K562 (cell line): ENCODE data around the gene PACC1. TPM values are rescaled to one million over a fixed set of nuclear protein-coding genes. Genes with fewer than 3 reads are reported as not detected.

Experiments
- ATAC-seq: fragments of 200-7000 bp; cut with Tn5 transposase; 3 replicates; pipeline ENCODE4 v1.9.1; 2020; ENCODE audit warnings: moderate library complexity
- BruUV-seq: library from RNA; stranded (reverse); fragments of 400-500 nt; replicated peaks from 2 replicates; lab custom pipeline; 2021; lab: Mats Ljungman, UMichigan
- CTCF ChIA-PET: fragments of 300-600 bp; formaldehyde crosslinking; extraction: SDS; loops from one replicate; lab custom pipeline; 2021; ENCODE audit warnings: low intra/inter-chr PET ratio; lab: Yijun Ruan, JAX
- POLR2A ChIA-PET: fragments of 300-600, 350-650 bp; sonication (Branson Sonifier 250); formaldehyde crosslinking; extraction: SDS; loops from one replicate; lab custom pipeline; 2021; ENCODE audit warnings: antibody characterized with exemption, inconsistent platforms; lab: Yijun Ruan, JAX
- DNase-seq, 4 experiments: peaks; one replicate each; pipeline versions ENCODE4 v3.0.0 to v3.0.0-alpha.2; 2011 to 2018; ENCODE audit warnings: low spot score in 3 of 4, mixed read lengths in 3 of 4; ENCODE audit errors: extremely low read depth in 1 of 4
- FAIRE-seq: peaks from 2 replicates; lab custom pipeline; 2011; peaks lifted over from hg19 to GRCh38; lab: Jason Lieb, UNC
- H2AFZ ChIP-seq: 2 replicates; pipeline ENCODE4 v1.6.0; 2011; ENCODE audit warnings: low read depth, low read length, control low read depth, inconsistent platforms
- H3K27ac ChIP-seq: fragments of 200-600 bp; 3 replicates; pipeline ENCODE4 v1.8.0; 2011; ENCODE audit warnings: low read depth, mild to moderate bottlenecking, control low read depth, inconsistent platforms, low read length, moderate library complexity, mixed read lengths; ENCODE audit errors: extremely low read depth
- H3K27me3 ChIP-seq, 2 experiments: fragments of 300-600 bp in 1 of 2; 2 replicates in 1 of 2; 3 replicates in 1 of 2; pipeline versions ENCODE4 v1.6.0 to v1.8.0; 2011; ENCODE audit warnings: inconsistent platforms in 2 of 2, low read length in 2 of 2, mild to moderate bottlenecking in 1 of 2, mixed read lengths in 1 of 2, moderate library complexity in 1 of 2; ENCODE audit not compliant: control insufficient read depth in 2 of 2, insufficient read depth in 2 of 2
- H3K36me3 ChIP-seq: fragments of 300-600 bp; 3 replicates; pipeline ENCODE4 v1.8.0; 2011; ENCODE audit warnings: mild to moderate bottlenecking, low read length, inconsistent platforms; ENCODE audit not compliant: control insufficient read depth, insufficient read depth
- H3K4me1 ChIP-seq, 2 experiments: fragments of 200-600 bp in 1 of 2; replicated peaks in 1 of 2; 2 replicates in 1 of 2; 3 replicates in 1 of 2; pipeline versions ENCODE4 v1.5.1 to v1.8.0; 2011; ENCODE audit warnings: inconsistent platforms in 2 of 2, low read length in 2 of 2, mild to moderate bottlenecking in 1 of 2, mixed read lengths in 1 of 2, moderate library complexity in 1 of 2; ENCODE audit not compliant: control insufficient read depth in 2 of 2, insufficient read depth in 2 of 2
- H3K4me2 ChIP-seq: 2 replicates; pipeline ENCODE4 v1.6.1; 2011; ENCODE audit warnings: low read length, control low read depth, inconsistent platforms, mixed read lengths; ENCODE audit not compliant: insufficient read depth
- H3K4me3 ChIP-seq: fragments of 200-600 bp; sonication (generic), shearing (Covaris generic); 2 replicates; pipeline ENCODE4 v1.5.1; 2016; ENCODE audit warnings: control low read depth, inconsistent platforms
- H3K79me2 ChIP-seq: fragments of 200-600 bp; 3 replicates; pipeline ENCODE4 v1.8.0; 2011; ENCODE audit warnings: low read length, inconsistent platforms; ENCODE audit not compliant: control insufficient read depth, insufficient read depth
- H3K9ac ChIP-seq, 2 experiments: 2 replicates each; pipeline versions ENCODE4 v1.6.0 to v1.6.1; 2011; ENCODE audit warnings: low read depth in 2 of 2, low read length in 2 of 2, control low read depth in 1 of 2, inconsistent platforms in 1 of 2, mild to moderate bottlenecking in 1 of 2, mixed read lengths in 1 of 2; ENCODE audit not compliant: insufficient read depth in 1 of 2
- H3K9me1 ChIP-seq: one replicate; pipeline ENCODE4 v1.6.0; 2011; ENCODE audit warnings: inconsistent platforms, mild to moderate bottlenecking, low read length, moderate library complexity; ENCODE audit not compliant: control insufficient read depth, insufficient read depth
- H3K9me3 ChIP-seq: replicated peaks from 2 replicates; pipeline ENCODE4 v1.5.1; 2011; ENCODE audit warnings: low read depth, low read length, inconsistent platforms; ENCODE audit not compliant: control insufficient read depth, insufficient read depth
- H4K20me1 ChIP-seq: replicated peaks from 2 replicates; pipeline ENCODE4 v1.6.1; 2011; ENCODE audit warnings: low read length, inconsistent platforms, mixed read lengths; ENCODE audit not compliant: control insufficient read depth, insufficient read depth
- C11orf30 ChIP-seq: fragments of 450-650 bp; IDR thresholded peaks from 2 replicates; pipeline ENCODE4 v1.6.1; 2016; ENCODE audit warnings: low read depth, mild to moderate bottlenecking
- CBFA2T3 ChIP-seq: fragments of 450-650 bp; IDR thresholded peaks from 2 replicates; pipeline ENCODE4 v1.6.1; 2017
- FOXM1 ChIP-seq, 2 experiments: fragments of 450-650 bp in 1 of 2; sonication (generic) in 1 of 2; formaldehyde crosslinking in 1 of 2; IDR thresholded peaks; 2 replicates each; pipeline versions ENCODE4 v1.6.1 to v1.9.0; 2017 to 2022; ENCODE audit warnings: low read depth in 2 of 2, mild to moderate bottlenecking in 2 of 2, missing genetic modification reagents in 1 of 2, moderate library complexity in 1 of 2
- HCFC1 ChIP-seq: IDR thresholded peaks from 2 replicates; pipeline ENCODE4 v1.6.1; 2012; ENCODE audit warnings: low read depth, low read length, improper control_type of control experiment
- HDAC2 ChIP-seq: fragments of 450-650 bp; IDR thresholded peaks from 2 replicates; pipeline ENCODE4 v1.6.1; 2016; ENCODE audit warnings: mild to moderate bottlenecking
- NFXL1 ChIP-seq: fragments of 450-650 bp; formaldehyde crosslinking; IDR thresholded peaks from 2 replicates; pipeline ENCODE4 v1.4.0; 2021; ENCODE audit warnings: mild to moderate bottlenecking
- RHOXF2B ChIP-seq: fragments of 250-450 bp; sonication (Bioruptor Pico); conservative IDR thresholded peaks from 2 replicates; pipeline ENCODE4 v1.5.1; 2021
- SLC30A9 ChIP-seq: fragments of 250-450 bp; sonication (Bioruptor Pico); IDR thresholded peaks from 2 replicates; pipeline ENCODE4 v1.8.0; 2022; ENCODE audit warnings: mild to moderate bottlenecking, moderate library complexity
- TCF7 ChIP-seq: sonication (generic); IDR thresholded peaks from 2 replicates; pipeline ENCODE4 v1.6.1; 2016; ENCODE audit warnings: antibody characterized with exemption, borderline replicate concordance
- WGBS: fragments of 100-300 bp; shearing (Covaris generic); methylation state at CpG from one replicate; pipeline ENCODE4 v1.1.6; 2016; ENCODE audit warnings: low coverage, mixed read lengths; ENCODE audit not compliant: insufficient coverage; ENCODE audit errors: missing lambda C conversion rate; 5-methylcytosine and 5-hydroxymethylcytosine counted together
- in situ Hi-C: fragments of 300-500 bp; cut with MboI; formaldehyde crosslinking; loops from 4 replicates; pipeline ENCODE4 v1.15.0; 2018; ENCODE audit warnings: inconsistent platforms, mixed read lengths
- intact Hi-C: fragments of 100-400 bp; cut with micrococcal nuclease; formaldehyde crosslinking; loops from 2 replicates; pipeline ENCODE4 v1.14.2; 2022
- polyA plus RNA-seq, 8 experiments: library from polyadenylated mRNA; depleted of rRNA in 4 of 8; stranded (reverse) in 5 of 8; unstranded in 3 of 8; fragments of >200 nt; fragmentation: Nextera tagmentation in 2 of 8; fragmentation: Illumina TruSeq in 1 of 8; extraction: Ambion mirVana in 2 of 8; extraction: Trizol in 1 of 8; gene quantifications; 2 replicates each; pipeline versions ENCODE4 v1.2.1 to v1.2.3, GENCODE V29; 2011 to 2014; ENCODE audit warnings: inconsistent platforms in 1 of 8, missing spikeins in 1 of 8
- total RNA-seq, 7 experiments: library from RNA; depleted of rRNA in 6 of 7; stranded (reverse); fragments of >200 nt in 6 of 7; fragmentation: Illumina TruSeq in 2 of 7; extraction: Trizol in 2 of 7; gene quantifications; 2 replicates each; pipeline versions ENCODE4 v1.2.1 to v1.2.3, GENCODE V29; 2011 to 2021; ENCODE audit warnings: low replicate concordance in 1 of 7
- TF ChIP-seq, protein P1 (sequence below), 2 experiments: IDR thresholded peaks; 2 replicates each; pipeline ENCODE4 v1.6.1; 2012; ENCODE audit warnings: improper control_type of control experiment in 2 of 2, low read depth in 2 of 2, low read length in 2 of 2, borderline replicate concordance in 1 of 2
- TF ChIP-seq, protein P2 (sequence below): fragments of 250-450 bp; sonication (Bioruptor Pico); IDR thresholded peaks from 2 replicates; pipeline ENCODE4 v1.4.0; 2020

The PACC1 gene
- total and polyA plus RNA-seq, 9 of the 15 experiments (the other 6 are each of a cell fraction or from before 2014, with no cell fraction given) = 7.1 to 19.3 (median 14.9) TPM

DNA sequence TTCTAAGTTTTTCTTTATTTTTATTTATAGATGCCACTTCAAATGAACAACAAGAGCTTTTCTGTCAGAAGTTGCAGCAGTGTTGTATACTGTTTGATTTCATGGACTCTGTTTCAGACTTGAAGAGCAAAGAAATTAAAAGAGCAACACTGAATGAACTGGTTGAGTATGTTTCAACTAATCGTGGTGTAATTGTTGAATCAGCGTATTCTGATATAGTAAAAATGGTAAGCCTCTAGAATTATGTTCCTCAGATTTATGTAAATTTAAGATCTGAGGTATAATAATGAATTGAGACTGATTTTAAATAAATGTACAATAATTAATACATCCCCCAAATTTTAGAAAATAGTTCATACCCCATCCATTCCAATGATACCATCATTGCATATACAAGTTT is 85.6 kb downstream of the PACC1 start (continued):
- TF ChIP-seq C11orf30 = peak; percentile 86
- TF ChIP-seq, all 486 proteins: peak for 5

DNA sequence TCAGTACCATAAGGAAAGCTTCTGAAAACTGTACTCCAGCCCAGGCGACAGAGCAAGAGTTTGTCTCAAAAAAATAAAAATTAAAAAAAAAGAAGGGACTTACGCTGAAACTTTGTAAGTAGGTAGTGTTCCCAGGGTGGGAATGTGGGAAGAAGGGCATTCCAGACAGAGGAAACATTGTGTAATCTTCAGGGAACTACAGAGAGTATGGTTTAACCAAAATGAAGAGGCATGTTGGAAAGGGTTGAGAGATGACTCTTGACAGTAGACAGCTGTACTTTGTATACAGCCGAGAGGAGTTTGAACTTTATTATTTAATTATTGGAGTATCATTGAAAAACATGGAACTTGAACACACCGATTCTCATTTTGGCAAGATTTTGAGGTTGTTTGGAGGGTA is 86.4 kb downstream of the PACC1 start:
- Histone ChIP-seq H3K79me2 (peaks cover 54% of the 10 kb centered on the region), H3K4me1 (no peaks in the 10 kb centered on the region), H3K27ac (no peak overlapping the region), H3K36me3 (peaks cover 41% of the 10 kb centered on the region; the same call in 2 of the 3 replicates), H4K20me1 (no peaks in the 10 kb centered on the region), H3K27me3 (no peaks in the 10 kb centered on the region), H3K4me2 (no peak overlapping the region), H3K9me1 (no peaks in the 10 kb centered on the region), H2AFZ (no peak overlapping the region), H3K9ac (no peak overlapping the region), H3K9me3 (no peaks in the 10 kb centered on the region), H3K4me3 (no peak overlapping the region)
- FAIRE-seq (no peak), DNase-seq (no peak), ATAC-seq (no peak)
- intact Hi-C loops (no loop called here), in situ Hi-C loops (no loop called here)
- 80% methylated on average over 4 of the region's 4 CpGs for WGBS
- ChIA-PET POLR2A (no interaction called here), CTCF (no interaction called here)
- BruUV-seq = no TSS peak
- TF ChIP-seq CBFA2T3 (no peak), TCF7 (no peak), FOXM1 (IDR thresholded peaks at IDR 0.05; ENCODE audit: low read depth) (no peak), FOXM1 (CRISPR knock-in tag; IDR thresholded peaks at IDR 0.05; ENCODE audit: low read depth) (no peak), NFXL1 (CRISPR knock-in tag) (no peak), HCFC1 (no peak), HDAC2 (no peak), RHOXF2B (CRISPR knock-in tag) (no peak), SLC30A9 (CRISPR knock-in tag) (no peak)
- TF ChIP-seq, protein P1, sequence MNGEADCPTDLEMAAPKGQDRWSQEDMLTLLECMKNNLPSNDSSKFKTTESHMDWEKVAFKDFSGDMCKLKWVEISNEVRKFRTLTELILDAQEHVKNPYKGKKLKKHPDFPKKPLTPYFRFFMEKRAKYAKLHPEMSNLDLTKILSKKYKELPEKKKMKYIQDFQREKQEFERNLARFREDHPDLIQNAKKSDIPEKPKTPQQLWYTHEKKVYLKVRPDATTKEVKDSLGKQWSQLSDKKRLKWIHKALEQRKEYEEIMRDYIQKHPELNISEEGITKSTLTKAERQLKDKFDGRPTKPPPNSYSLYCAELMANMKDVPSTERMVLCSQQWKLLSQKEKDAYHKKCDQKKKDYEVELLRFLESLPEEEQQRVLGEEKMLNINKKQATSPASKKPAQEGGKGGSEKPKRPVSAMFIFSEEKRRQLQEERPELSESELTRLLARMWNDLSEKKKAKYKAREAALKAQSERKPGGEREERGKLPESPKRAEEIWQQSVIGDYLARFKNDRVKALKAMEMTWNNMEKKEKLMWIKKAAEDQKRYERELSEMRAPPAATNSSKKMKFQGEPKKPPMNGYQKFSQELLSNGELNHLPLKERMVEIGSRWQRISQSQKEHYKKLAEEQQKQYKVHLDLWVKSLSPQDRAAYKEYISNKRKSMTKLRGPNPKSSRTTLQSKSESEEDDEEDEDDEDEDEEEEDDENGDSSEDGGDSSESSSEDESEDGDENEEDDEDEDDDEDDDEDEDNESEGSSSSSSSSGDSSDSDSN (IDR thresholded peaks at IDR 0.05; ENCODE audit: borderline replicate concordance in 1 of 2, low read depth in 2 of 2, low read length in 2 of 2) = no peak
- TF ChIP-seq, protein P2, sequence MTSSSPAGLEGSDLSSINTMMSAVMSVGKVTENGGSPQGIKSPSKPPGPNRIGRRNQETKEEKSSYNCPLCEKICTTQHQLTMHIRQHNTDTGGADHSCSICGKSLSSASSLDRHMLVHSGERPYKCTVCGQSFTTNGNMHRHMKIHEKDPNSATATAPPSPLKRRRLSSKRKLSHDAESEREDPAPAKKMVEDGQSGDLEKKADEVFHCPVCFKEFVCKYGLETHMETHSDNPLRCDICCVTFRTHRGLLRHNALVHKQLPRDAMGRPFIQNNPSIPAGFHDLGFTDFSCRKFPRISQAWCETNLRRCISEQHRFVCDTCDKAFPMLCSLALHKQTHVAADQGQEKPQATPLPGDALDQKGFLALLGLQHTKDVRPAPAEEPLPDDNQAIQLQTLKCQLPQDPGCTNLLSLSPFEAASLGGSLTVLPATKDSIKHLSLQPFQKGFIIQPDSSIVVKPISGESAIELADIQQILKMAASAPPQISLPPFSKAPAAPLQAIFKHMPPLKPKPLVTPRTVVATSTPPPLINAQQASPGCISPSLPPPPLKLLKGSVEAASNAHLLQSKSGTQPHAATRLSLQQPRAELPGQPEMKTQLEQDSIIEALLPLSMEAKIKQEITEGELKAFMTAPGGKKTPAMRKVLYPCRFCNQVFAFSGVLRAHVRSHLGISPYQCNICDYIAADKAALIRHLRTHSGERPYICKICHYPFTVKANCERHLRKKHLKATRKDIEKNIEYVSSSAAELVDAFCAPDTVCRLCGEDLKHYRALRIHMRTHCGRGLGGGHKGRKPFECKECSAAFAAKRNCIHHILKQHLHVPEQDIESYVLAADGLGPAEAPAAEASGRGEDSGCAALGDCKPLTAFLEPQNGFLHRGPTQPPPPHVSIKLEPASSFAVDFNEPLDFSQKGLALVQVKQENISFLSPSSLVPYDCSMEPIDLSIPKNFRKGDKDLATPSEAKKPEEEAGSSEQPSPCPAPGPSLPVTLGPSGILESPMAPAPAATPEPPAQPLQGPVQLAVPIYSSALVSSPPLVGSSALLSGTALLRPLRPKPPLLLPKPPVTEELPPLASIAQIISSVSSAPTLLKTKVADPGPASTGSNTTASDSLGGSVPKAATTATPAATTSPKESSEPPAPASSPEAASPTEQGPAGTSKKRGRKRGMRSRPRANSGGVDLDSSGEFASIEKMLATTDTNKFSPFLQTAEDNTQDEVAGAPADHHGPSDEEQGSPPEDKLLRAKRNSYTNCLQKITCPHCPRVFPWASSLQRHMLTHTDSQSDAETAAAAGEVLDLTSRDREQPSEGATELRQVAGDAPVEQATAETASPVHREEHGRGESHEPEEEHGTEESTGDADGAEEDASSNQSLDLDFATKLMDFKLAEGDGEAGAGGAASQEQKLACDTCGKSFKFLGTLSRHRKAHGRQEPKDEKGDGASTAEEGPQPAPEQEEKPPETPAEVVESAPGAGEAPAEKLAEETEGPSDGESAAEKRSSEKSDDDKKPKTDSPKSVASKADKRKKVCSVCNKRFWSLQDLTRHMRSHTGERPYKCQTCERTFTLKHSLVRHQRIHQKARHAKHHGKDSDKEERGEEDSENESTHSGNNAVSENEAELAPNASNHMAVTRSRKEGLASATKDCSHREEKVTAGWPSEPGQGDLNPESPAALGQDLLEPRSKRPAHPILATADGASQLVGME (CRISPR knock-in tag) = no peak
